Skeletal muscle cell (primary cell): ENCODE results near the gene ADARB1.

ENCODE experiments used
- DNase-seq: peaks from one replicate; pipeline ENCODE4 v3.0.0-alpha.2; 2010; ENCODE audit warnings: low read depth
- H3K4me3 ChIP-seq: 2 replicates; pipeline ENCODE4 v1.5.1; 2011; ENCODE audit warnings: low read depth, mild to moderate bottlenecking, control low read depth, low read length, moderate library complexity

The ADARB1 gene

GRCh38 chr21:45203983-45204382, 129.6 kb downstream of the ADARB1 start:
- DNase-seq, result no peak
- no peak overlapping the region for H3K4me3 ChIP-seq

- DNase-seq, result no peak
- no peak overlapping the region for H3K4me3 ChIP-seq
Observed at GRCh38 chr21:45204395-45204794, 130.0 kb downstream of the ADARB1 start.

DNA sequence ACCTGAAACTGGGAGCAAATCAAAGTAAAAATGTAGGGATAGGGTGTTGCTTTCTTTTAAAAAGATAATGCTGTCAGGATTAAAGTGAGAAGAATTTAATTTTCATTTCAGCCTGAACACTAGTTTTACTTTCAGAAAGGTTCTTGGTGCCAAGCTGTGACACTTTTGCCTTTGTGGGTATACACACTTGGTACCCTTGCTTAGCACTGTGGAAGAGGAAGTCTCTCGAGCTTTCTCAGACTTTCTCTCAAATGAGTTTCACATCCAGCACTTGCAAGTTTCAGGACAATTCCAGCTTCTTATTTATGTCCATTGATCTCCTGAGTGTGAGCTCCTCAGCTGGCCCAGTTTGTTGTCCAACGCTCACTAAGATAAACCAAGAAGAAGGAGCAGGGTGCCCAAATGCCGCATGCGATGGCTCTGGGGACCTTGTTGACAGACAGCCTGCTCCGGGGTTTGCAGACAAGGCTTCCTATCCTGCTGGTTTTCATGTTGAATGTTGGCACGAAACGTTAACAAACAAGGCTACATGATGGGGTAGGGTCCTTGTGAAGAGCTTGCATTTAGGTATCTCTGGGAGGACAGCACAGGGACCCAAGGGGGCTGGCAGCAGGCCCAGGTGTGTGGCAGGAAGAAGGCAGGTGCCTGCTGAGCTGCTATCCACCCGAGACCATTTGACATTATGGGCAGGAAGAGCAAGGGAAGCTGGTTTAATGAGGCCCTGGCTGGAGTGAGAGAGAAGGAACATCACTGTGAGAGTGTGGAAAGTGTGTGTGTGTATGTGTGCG, 133.7 kb downstream of the ADARB1 start:
- DNase-seq, result no peak
- H3K4me3 ChIP-seq, result no peak overlapping the region

- no peak for DNase-seq
- no peak overlapping the region for H3K4me3 ChIP-seq
Observed at GRCh38 chr21:45208627-45208951, 134.2 kb downstream of the ADARB1 start.

GRCh38 chr21:45209046-45209445, 134.7 kb downstream of the ADARB1 start:
- no peak overlapping the region for H3K4me3 ChIP-seq
- no peak for DNase-seq

- H3K4me3 ChIP-seq, result no peak overlapping the region
- DNase-seq, result no peak
Observed at GRCh38 chr21:45209685-45210284, 135.4 kb downstream of the ADARB1 start.

DNA sequence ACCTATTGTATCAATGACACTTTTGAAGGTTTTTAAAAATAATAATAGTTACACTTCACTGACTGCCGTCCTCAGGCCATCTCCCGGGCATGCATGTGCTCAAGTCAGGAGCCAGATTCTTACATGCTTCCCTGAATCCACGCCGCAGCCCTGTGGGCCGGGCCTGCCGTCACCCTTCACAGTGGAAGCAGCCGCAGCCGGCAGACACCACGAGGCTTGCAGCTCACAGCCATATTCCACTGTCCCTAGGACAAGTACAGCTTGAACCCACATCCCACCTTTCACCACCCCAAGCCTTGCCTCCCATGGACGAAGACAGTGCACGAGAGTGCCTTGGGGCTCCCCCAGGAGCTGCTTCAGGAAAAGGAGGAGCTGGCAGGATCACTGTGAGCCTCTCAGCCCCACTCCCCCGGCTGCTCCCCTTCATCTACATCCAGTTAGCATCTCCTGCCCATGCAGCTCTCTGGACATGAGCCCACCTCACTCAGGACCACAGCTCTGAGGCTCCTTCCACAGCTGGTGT, 136.1 kb downstream of the ADARB1 start:
- no peak for DNase-seq
- no peak overlapping the region for H3K4me3 ChIP-seq

DNA sequence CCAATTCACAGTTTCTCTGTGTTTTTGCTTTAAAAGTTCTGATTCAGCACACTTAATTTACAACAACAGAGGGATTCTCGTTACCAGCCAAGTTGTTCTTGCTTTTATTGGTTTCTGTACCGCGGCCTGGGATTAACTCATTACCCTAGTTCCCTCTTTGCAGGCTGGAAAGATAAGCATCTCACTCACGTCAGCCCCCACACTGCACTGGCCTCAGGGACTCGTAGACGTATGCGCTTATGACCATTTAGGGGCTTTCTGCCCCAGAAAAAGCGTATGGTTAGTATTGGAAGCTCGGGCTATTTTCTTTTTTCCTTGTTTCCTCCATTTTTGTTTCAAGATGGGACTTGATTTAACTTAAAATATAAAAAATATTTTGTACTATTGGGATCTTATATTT, 137.3 kb downstream of the ADARB1 start:
- H3K4me3 ChIP-seq, result no peak overlapping the region
- DNase-seq, result no peak

- no peak overlapping the region for H3K4me3 ChIP-seq
- DNase-seq, result no peak
Observed at GRCh38 chr21:45213392-45213791, 139.0 kb downstream of the ADARB1 start.

DNA sequence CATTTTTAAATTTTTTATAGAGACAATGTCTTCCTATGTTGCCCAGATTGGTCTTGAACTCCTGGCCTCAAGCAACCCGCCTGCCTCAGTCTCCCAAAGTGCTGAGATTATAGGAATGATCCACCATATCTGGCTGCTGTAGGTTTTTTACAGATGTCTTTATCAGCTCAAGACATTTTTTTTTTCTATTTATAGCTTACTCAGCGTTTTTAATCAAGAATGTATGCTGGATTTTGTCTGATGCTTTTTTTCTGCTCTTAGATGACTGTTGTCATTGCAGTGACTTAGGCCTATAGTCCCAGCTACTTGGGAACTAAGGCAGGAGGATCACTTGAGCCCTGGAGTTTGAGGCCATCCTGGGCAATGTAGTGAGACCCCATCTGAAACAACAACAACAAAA, 140.8 kb downstream of the ADARB1 start:
- DNase-seq, result no peak
- no peak overlapping the region for H3K4me3 ChIP-seq

GRCh38 chr21:45217010-45217409, 142.6 kb downstream of the ADARB1 start:
- DNase-seq, result no peak
- no peak overlapping the region for H3K4me3 ChIP-seq

DNA sequence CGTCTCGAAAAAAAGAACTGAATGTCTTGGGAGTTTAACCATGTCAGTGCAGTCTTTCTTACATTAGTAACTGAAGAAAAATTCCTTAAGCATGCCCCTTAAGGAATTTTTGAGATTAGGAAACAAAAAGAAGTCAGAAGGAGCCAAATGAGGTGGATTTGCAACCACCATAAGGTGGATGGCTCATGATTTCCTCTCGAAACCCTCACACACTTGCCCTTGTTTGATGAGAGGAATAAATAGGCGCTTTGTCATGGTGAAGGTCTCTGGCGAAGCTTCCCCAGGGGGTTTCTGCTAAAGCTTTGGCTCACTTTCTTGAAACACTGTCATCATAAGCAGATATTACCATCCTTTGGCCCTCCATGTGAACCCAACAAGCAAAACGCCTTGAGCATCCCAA, 145.1 kb downstream of the ADARB1 start:
- DNase-seq, result no peak
- no peak overlapping the region for H3K4me3 ChIP-seq

DNA sequence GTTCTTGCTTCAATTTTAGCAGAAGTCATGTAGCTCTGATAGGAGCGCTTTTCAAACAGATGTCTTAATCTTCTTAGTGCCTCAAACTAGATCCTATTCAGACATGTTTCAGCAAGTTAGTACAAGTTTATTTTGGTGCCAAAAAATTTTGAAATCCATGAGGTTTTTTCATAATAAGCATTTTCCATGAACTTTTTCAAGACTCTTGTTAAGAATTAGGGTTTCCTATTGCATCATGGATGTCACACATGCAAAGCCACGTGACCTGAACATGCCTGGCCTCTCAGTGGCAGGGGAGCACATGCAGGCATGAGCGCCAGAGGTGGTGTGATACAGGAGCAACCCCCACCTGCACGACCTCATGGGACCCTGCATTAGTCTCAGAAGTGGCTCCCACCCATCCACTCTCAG, 145.7 kb downstream of the ADARB1 start:
- H3K4me3 ChIP-seq, result no peak overlapping the region
- DNase-seq, result no peak

DNA sequence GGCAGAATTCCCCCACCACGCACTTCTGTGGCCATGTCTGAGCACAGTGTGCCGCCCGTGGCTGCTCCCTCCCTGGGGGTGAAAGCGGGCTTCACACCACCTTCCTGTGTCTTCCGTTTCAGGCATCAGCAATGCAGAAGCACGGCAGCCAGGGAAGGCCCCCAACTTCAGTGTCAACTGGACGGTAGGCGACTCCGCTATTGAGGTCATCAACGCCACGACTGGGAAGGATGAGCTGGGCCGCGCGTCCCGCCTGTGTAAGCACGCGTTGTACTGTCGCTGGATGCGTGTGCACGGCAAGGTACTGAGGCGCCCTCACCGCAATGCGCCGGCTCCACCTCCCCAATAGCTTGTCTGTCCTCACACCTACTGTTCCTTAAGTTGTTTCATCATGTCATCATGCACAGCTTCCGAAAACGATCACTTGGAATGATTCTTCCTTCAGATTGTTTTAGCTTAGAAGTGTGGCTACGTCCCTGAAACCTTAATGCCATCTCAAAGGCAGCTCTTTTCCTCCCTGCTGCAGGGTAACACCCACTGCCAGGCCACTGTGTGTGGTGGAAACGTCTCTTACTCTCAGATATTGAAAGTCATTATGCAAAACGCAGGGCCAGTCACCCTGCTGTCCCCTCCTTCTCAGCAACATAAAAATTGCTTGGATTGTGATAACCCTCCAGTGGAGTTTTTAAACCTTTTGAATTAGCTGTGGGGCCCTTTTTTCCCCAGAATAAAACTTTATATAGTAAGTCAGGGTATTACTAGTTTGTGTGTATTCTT, 146.5 kb downstream of the ADARB1 start:
- no peak for DNase-seq
- no peak overlapping the region for H3K4me3 ChIP-seq

DNA sequence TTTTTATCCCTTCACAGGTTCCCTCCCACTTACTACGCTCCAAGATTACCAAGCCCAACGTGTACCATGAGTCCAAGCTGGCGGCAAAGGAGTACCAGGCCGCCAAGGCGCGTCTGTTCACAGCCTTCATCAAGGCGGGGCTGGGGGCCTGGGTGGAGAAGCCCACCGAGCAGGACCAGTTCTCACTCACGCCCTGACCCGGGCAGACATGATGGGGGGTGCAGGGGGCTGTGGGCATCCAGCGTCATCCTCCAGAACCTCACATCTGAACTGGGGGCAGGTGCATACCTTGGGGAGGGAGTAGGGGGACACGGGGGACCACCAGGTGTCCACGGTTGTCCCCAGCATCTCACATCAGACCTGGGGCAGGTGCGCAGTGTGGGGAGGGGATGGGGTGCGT, 147.6 kb downstream of the ADARB1 start:
- H3K4me3 ChIP-seq, result no peak overlapping the region
- no peak for DNase-seq

DNA sequence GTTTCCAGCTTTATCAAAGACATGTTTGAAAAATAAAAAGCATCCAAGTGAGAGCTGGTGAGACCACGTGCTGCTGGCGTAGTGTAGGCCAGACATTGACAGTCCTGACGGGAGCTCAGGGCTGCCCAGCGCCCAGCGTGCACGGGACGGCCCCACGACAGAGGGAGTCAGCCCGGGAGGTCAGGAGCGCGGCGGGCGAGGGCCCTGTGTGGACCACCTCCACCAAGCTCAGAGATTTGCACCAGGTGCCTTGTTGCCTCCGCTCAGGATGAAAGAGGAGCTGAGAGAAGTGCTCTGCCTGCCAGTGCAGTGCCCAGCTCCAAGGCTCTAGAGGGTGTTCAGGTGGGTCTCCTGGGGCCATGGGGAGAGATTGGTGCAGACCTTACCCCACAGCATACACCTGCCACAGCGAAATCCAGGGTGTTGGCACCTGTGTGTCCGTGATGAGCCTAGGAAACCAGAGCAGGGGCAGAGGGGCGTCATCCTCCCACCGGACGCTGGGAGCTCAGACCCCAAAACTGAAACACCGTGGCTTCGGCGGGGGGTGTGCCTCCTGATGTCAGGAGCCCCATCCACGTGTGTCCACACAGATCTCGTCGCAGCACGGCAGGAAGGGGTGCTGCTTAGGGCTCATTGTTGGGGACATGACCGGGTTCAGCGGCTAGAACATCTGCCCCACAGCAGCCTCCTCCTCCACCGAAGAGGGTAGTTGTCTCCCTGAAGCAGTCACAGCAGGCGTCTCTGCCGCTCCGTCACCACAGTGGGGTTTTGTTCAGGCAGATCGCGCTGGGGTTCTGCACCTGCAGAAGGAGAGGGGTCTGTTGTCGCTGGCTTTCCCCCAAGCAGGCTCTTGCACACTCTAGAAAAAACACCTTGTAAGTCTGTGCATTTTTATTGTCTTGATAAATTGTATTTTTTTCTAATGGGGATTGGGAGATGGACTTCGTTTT, 149.1 kb downstream of the ADARB1 start:
- H3K4me3 ChIP-seq, result no peak overlapping the region
- no peak for DNase-seq

- no peak for DNase-seq
- H3K4me3 ChIP-seq, result no peak overlapping the region
Observed at GRCh38 chr21:45224189-45224938, 150.0 kb downstream of the ADARB1 start.

GRCh38 chr21:45225041-45225740, 150.8 kb downstream of the ADARB1 start:
- DNase-seq, result no peak
- H3K4me3 ChIP-seq, result no peak overlapping the region
